Tibial artery (tissue), 4 donors: ENCODE data around the gene PCDH9.

Experiments
- DNase-seq, 2 donors: peaks; one replicate each; pipeline ENCODE4 v3.0.0-alpha.2; 2019
- H3K27ac ChIP-seq, 2 donors: fragments of 200-600 bp; sonication (generic) in 1 of 2; 1 replicate in 1 of 2; 2 replicates in 1 of 2; pipeline ENCODE4 v1.5.1; 2018 to 2019; ENCODE audit warnings: mild to moderate bottlenecking in 1 of 2
- H3K27me3 ChIP-seq, 2 donors: fragments of 200-600 bp; sonication (generic) in 1 of 2; one replicate each; pipeline versions ENCODE4 v1.5.1 to v1.6.0; 2016 to 2019
- H3K36me3 ChIP-seq, 3 donors: fragments of 200-600 bp; sonication (generic) in 2 of 3; one replicate each; pipeline ENCODE4 v1.5.1; 2016 to 2019; ENCODE audit warnings: mild to moderate bottlenecking in 2 of 3
- H3K4me1 ChIP-seq, 4 donors: fragments of 200-600 bp; sonication (generic) in 2 of 4; 1 replicate in 3 of 4; 2 replicates in 1 of 4; pipeline ENCODE4 v1.5.1; 2016 to 2019
- H3K4me3 ChIP-seq, 2 donors: fragments of 200-600 bp; sonication (generic) in 1 of 2; 1 replicate in 1 of 2; 2 replicates in 1 of 2; pipeline ENCODE4 v1.5.1; 2018 to 2019; ENCODE audit warnings: mild to moderate bottlenecking in 2 of 2
- H3K9me3 ChIP-seq, 3 donors: fragments of 200-600 bp; sonication (generic) in 1 of 3; one replicate each; pipeline ENCODE4 v1.5.1; 2016 to 2019
- CTCF ChIP-seq, 2 experiments: fragments of 200-600 bp in 1 of 2; fragments of 450-650 bp in 1 of 2; IDR thresholded peaks; one replicate each; pipeline ENCODE4 v1.5.1; 2017 to 2019; ENCODE audit warnings: antibody characterized with exemption in 2 of 2, mild to moderate bottlenecking in 1 of 2, moderate library complexity in 1 of 2
- intact Hi-C: fragments of 100-400 bp; cut with DNase I; formaldehyde crosslinking; loops from one replicate; pipeline ENCODE4 v1.15.0; 2023; ENCODE audit warnings: low total_unique reads

The PCDH9 gene

GRCh38 chr13:66693656-66694055, 536.5 kb downstream of the PCDH9 start:
- TF ChIP-seq CTCF (IDR thresholded peaks at IDR 0.05) = no peak
- Histone ChIP-seq H3K4me3 (no peak overlapping the region), H3K36me3 (no peaks in the 10 kb centered on the region), H3K27me3 (no peaks in the 10 kb centered on the region), H3K9me3 (no peaks in the 10 kb centered on the region), H3K27ac (no peak overlapping the region), H3K4me1 (no peaks in the 10 kb centered on the region)
- no peak for DNase-seq
- intact Hi-C loops = no loop called here

GRCh38 chr13:66691149-66691548, 539.0 kb downstream of the PCDH9 start:
- no peak overlapping the region for H3K4me3 ChIP-seq
- DNase-seq = no peak
- no peak for TF ChIP-seq CTCF (IDR thresholded peaks at IDR 0.05)
- no peaks in the 10 kb centered on the region for H3K9me3 ChIP-seq
- no peaks in the 10 kb centered on the region for H3K27me3 ChIP-seq
- no peaks in the 10 kb centered on the region for H3K4me1 ChIP-seq
- intact Hi-C loops = no loop called here
- no peaks in the 10 kb centered on the region for H3K36me3 ChIP-seq
- H3K27ac ChIP-seq = no peak overlapping the region

GRCh38 chr13:66689628-66690027, 540.5 kb downstream of the PCDH9 start:
- Histone ChIP-seq H3K9me3 (no peaks in the 10 kb centered on the region), H3K36me3 (no peaks in the 10 kb centered on the region), H3K4me1 (no peaks in the 10 kb centered on the region), H3K27ac (no peak overlapping the region), H3K27me3 (no peaks in the 10 kb centered on the region), H3K4me3 (no peak overlapping the region)
- TF ChIP-seq CTCF (IDR thresholded peaks at IDR 0.05) = no peak
- DNase-seq = no peak
- intact Hi-C loops = no loop called here

- Histone ChIP-seq H3K27me3 (no peaks in the 10 kb centered on the region), H3K4me3 (no peak overlapping the region), H3K36me3 (no peaks in the 10 kb centered on the region), H3K27ac (no peak overlapping the region), H3K4me1 (no peaks in the 10 kb centered on the region), H3K9me3 (no peaks in the 10 kb centered on the region)
- intact Hi-C loops = no loop called here
- TF ChIP-seq CTCF (IDR thresholded peaks at IDR 0.05) = no peak
- no peak for DNase-seq
Measured at GRCh38 chr13:66689037-66689619, 541.0 kb downstream of the PCDH9 start.

- no peak for TF ChIP-seq CTCF (IDR thresholded peaks at IDR 0.05)
- Histone ChIP-seq H3K4me1 (no peaks in the 10 kb centered on the region), H3K27me3 (no peaks in the 10 kb centered on the region), H3K27ac (no peak overlapping the region), H3K36me3 (no peaks in the 10 kb centered on the region), H3K4me3 (no peak overlapping the region), H3K9me3 (no peaks in the 10 kb centered on the region)
- intact Hi-C loops = no loop called here
- no peak for DNase-seq
Measured at GRCh38 chr13:66681403-66681802, 548.7 kb downstream of the PCDH9 start.

GRCh38 chr13:66680031-66680430, 550.1 kb downstream of the PCDH9 start:
- no peaks in the 10 kb centered on the region for H3K4me1 ChIP-seq
- intact Hi-C loops = no loop called here
- no peaks in the 10 kb centered on the region for H3K36me3 ChIP-seq
- TF ChIP-seq CTCF (IDR thresholded peaks at IDR 0.05) = no peak
- no peak overlapping the region for H3K27ac ChIP-seq
- H3K4me3 ChIP-seq = no peak overlapping the region
- DNase-seq = no peak
- H3K27me3 ChIP-seq = no peaks in the 10 kb centered on the region
- no peaks in the 10 kb centered on the region for H3K9me3 ChIP-seq
